ENCODE measurements around the gene APP. TPM values are rescaled to one million over a fixed set of nuclear protein-coding genes. Genes with fewer than 3 reads are reported as not detected.
A peak's percentile ranks its signal among the peaks of the same experiment; 100 is the strongest.

Gene APP
- total and polyA plus RNA-seq, 4 experiments from 2014 or later: 4.9 to 57.9 (median 34.2) TPM

DNA sequence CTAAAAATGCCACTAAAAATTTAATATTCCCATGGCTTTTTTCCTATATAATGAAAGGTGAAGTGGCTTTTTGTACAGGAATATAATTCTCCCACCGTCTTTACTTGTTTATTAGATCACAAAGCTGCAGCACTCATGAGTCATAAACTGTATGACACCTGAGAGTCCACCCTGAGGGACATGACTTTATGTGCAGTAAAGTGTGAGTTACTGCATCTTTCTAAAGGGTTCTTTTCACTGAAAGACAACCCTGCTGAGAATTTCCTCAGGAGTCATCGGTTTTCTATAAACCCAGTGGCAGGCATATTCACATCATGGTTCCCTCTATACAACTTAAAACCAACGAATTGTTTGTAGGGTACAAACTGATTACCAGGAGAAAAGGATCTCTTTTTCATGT is 77.4 kb downstream of the APP start:
- no peak for DNase-seq
- peaks cover 10 to 23% of the 10 kb centered on the region in 2 donors for H3K36me3 Mint-ChIP-seq
- H3K27me3 Mint-ChIP-seq: no peaks in the 10 kb centered on the region
- H3K27ac Mint-ChIP-seq: no peak overlapping the region
- intact Hi-C loops (cut with micrococcal nuclease): no loop called here
- Histone ChIP-seq H3K27ac (ENCODE audit: low read depth, low read length) (no peak overlapping the region), H3K4me3 (ENCODE audit: low read length in 2 of 2) (no peak overlapping the region), H3K27me3 (ENCODE audit: insufficient read depth, low read length) (no peaks in the 10 kb centered on the region), H3K4me1 (ENCODE audit: insufficient read depth, low read length) (no peaks in the 10 kb centered on the region), H3K9me3 (ENCODE audit: control insufficient read depth in 1 of 2, low read length in 2 of 2) (no peaks in the 10 kb centered on the region), H3K36me3 (ENCODE audit: insufficient read depth, low read length) (no peaks in the 10 kb centered on the region)
- peaks cover 0 to 4% (median 0%) of the 10 kb centered on the region in 8 donors for H3K9me3 Mint-ChIP-seq
- ChIA-PET POLR2A (ENCODE audit: partially characterized antibody) (no interaction called here), CTCF (ENCODE audit: partially characterized antibody) (no interaction called here)
- peaks cover 0 to 6% (median 3%) of the 10 kb centered on the region in 4 donors for H3K4me1 Mint-ChIP-seq
- H3K4me3 Mint-ChIP-seq: no peak overlapping the region

DNA sequence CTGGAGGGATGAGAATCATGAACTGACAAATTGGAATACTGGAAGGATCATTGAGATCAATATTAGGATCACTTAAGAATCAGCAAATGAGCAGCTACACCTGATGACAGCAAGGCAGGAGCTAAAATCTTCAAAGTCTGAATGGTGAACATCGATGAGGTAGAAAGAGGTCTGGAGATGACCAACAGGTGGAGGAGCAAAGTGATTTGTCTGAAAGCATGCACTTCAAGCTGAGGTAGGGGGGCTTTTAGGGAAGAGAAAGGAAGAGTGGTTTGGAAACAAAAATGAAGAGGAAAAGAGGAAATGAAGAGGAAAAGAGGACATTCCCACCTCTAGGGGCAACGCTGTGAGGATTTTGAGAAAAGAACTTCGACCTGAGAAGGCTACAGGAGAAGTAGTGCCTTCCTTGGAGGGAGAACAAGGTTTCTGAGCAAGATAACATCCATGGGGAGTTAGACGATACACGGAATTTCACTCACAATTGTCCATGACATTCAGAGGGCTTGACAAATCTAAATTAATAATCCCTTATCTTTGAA is 79.0 kb downstream of the APP start:
- POLR2A ChIA-PET (ENCODE audit: partially characterized antibody): no interaction called here
- Histone ChIP-seq H3K27me3 (ENCODE audit: insufficient read depth, low read length) (no peaks in the 10 kb centered on the region), H3K27ac (ENCODE audit: low read depth, low read length) (no peak overlapping the region), H3K4me1 (ENCODE audit: insufficient read depth, low read length) (no peaks in the 10 kb centered on the region), H3K36me3 (ENCODE audit: insufficient read depth, low read length) (no peaks in the 10 kb centered on the region), H3K4me3 (ENCODE audit: low read length in 2 of 2) (no peak overlapping the region), H3K9me3 (ENCODE audit: control insufficient read depth in 1 of 2, low read length in 2 of 2) (no peaks in the 10 kb centered on the region)
- H3K36me3 Mint-ChIP-seq: peaks cover 12 to 25% of the 10 kb centered on the region in 2 donors
- H3K4me1 Mint-ChIP-seq: peaks cover 0 to 8% (median 5%) of the 10 kb centered on the region in 4 donors
- H3K27ac Mint-ChIP-seq: no peak overlapping the region
- H3K9me3 Mint-ChIP-seq: peaks cover 0 to 4% (median 0%) of the 10 kb centered on the region in 8 donors
- H3K27me3 Mint-ChIP-seq: no peaks in the 10 kb centered on the region
- intact Hi-C loops (cut with micrococcal nuclease): no loop called here
- no peak overlapping the region for H3K4me3 Mint-ChIP-seq
- no peak for DNase-seq
- CTCF ChIA-PET (ENCODE audit: partially characterized antibody): no interaction called here

- Mint-ChIP-seq H3K4me1 (peaks cover 0 to 9% (median 5%) of the 10 kb centered on the region in 4 donors), H3K9me3 (peaks cover 0 to 2% (median 0%) of the 10 kb centered on the region in 8 donors), H3K27me3 (no peaks in the 10 kb centered on the region), H3K36me3 (peaks cover 12 to 25% of the 10 kb centered on the region in 2 donors), H3K4me3 (no peak overlapping the region), H3K27ac (no peak overlapping the region)
- H3K27me3 ChIP-seq (ENCODE audit: insufficient read depth, low read length): no peaks in the 10 kb centered on the region
- POLR2A ChIA-PET (ENCODE audit: partially characterized antibody): no interaction called here
- H3K4me3 ChIP-seq (ENCODE audit: low read length in 2 of 2): no peak overlapping the region
- intact Hi-C loops (cut with micrococcal nuclease): no loop called here
- H3K9me3 ChIP-seq (ENCODE audit: control insufficient read depth in 1 of 2, low read length in 2 of 2): no peaks in the 10 kb centered on the region
- CTCF ChIA-PET (ENCODE audit: partially characterized antibody): no interaction called here
- H3K36me3 ChIP-seq (ENCODE audit: insufficient read depth, low read length): no peaks in the 10 kb centered on the region
- H3K4me1 ChIP-seq (ENCODE audit: insufficient read depth, low read length): no peaks in the 10 kb centered on the region
- no peak overlapping the region for H3K27ac ChIP-seq (ENCODE audit: low read depth, low read length)
- DNase-seq: no peak
These were observed 80.8 kb downstream of the APP start for GRCh38 chr21:26089730-26090129.

GRCh38 chr21:26087223-26087918 is 83.2 kb downstream of the APP start:
- intact Hi-C loops (cut with micrococcal nuclease): no loop called here
- Mint-ChIP-seq H3K27ac (no peak overlapping the region), H3K4me3 (no peak overlapping the region), H3K4me1 (peaks cover 6 to 14% (median 14%) of the 10 kb centered on the region in 4 donors), H3K27me3 (no peaks in the 10 kb centered on the region), H3K9me3 (peaks cover 0 to 2% (median 0%) of the 10 kb centered on the region in 8 donors), H3K36me3 (peaks cover 12 to 28% of the 10 kb centered on the region in 2 donors)
- no peak for DNase-seq
- POLR2A ChIA-PET (ENCODE audit: partially characterized antibody): no interaction called here
- H3K36me3 ChIP-seq (ENCODE audit: insufficient read depth, low read length): no peaks in the 10 kb centered on the region
- CTCF ChIA-PET (ENCODE audit: partially characterized antibody): no interaction called here
- no peaks in the 10 kb centered on the region for H3K27me3 ChIP-seq (ENCODE audit: insufficient read depth, low read length)
- no peak overlapping the region for H3K4me3 ChIP-seq (ENCODE audit: low read length in 2 of 2)
- H3K9me3 ChIP-seq (ENCODE audit: control insufficient read depth in 1 of 2, low read length in 2 of 2): no peaks in the 10 kb centered on the region
- peaks cover 6% of the 10 kb centered on the region for H3K4me1 ChIP-seq (ENCODE audit: insufficient read depth, low read length)
- H3K27ac ChIP-seq (ENCODE audit: low read depth, low read length): no peak overlapping the region

GRCh38 chr21:26085882-26086281 is 84.7 kb downstream of the APP start:
- Histone ChIP-seq H3K9me3 (ENCODE audit: control insufficient read depth in 1 of 2, low read length in 2 of 2) (no peaks in the 10 kb centered on the region), H3K27ac (ENCODE audit: low read depth, low read length) (no peak overlapping the region), H3K27me3 (ENCODE audit: insufficient read depth, low read length) (no peaks in the 10 kb centered on the region), H3K36me3 (ENCODE audit: insufficient read depth, low read length) (no peaks in the 10 kb centered on the region), H3K4me1 (ENCODE audit: insufficient read depth, low read length) (peaks cover 6% of the 10 kb centered on the region), H3K4me3 (ENCODE audit: low read length in 2 of 2) (no peak overlapping the region)
- Mint-ChIP-seq H3K4me1 (peaks cover 6 to 14% (median 12%) of the 10 kb centered on the region in 4 donors), H3K4me3 (no peak overlapping the region), H3K27ac (no peak overlapping the region), H3K9me3 (peaks cover 0 to 2% (median 0%) of the 10 kb centered on the region in 8 donors), H3K36me3 (peaks cover 12 to 21% of the 10 kb centered on the region in 2 donors), H3K27me3 (no peaks in the 10 kb centered on the region)
- DNase-seq: no peak
- intact Hi-C loops (cut with micrococcal nuclease): no loop called here
- ChIA-PET POLR2A (ENCODE audit: partially characterized antibody) (no interaction called here), CTCF (ENCODE audit: partially characterized antibody) (no interaction called here)

DNA sequence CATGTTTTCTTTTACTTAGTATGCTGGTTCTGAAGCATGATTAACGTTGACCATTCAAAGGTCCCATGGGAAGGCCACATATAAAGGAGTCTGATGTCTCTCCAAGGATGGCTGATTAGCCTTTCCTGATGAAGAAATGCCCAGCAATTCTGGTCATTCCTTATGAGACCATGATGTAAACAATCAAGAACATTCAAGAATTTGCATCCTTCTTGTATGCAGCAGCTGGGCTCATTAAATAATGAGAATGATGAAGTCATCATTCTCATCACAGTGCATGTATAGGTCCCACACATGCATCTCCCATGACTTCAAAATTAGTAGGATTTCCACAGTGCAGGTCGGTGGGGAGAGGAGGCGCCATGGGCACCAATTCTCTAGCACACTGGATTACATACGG is 85.4 kb downstream of the APP start:
- DNase-seq: no peak
- no peak overlapping the region for H3K27ac Mint-ChIP-seq
- H3K27me3 ChIP-seq (ENCODE audit: insufficient read depth, low read length): no peaks in the 10 kb centered on the region
- H3K4me3 Mint-ChIP-seq: no peak overlapping the region
- peaks cover 9 to 19% of the 10 kb centered on the region in 2 donors for H3K36me3 Mint-ChIP-seq
- no peaks in the 10 kb centered on the region for H3K36me3 ChIP-seq (ENCODE audit: insufficient read depth, low read length)
- H3K4me1 ChIP-seq (ENCODE audit: insufficient read depth, low read length): peaks cover 6% of the 10 kb centered on the region
- intact Hi-C loops (cut with micrococcal nuclease): no loop called here
- H3K9me3 Mint-ChIP-seq: peaks cover 0 to 2% (median 0%) of the 10 kb centered on the region in 8 donors
- H3K27me3 Mint-ChIP-seq: no peaks in the 10 kb centered on the region
- CTCF ChIA-PET (ENCODE audit: partially characterized antibody): no interaction called here
- no peaks in the 10 kb centered on the region for H3K9me3 ChIP-seq (ENCODE audit: control insufficient read depth in 1 of 2, low read length in 2 of 2)
- H3K27ac ChIP-seq (ENCODE audit: low read depth, low read length): no peak overlapping the region
- POLR2A ChIA-PET (ENCODE audit: partially characterized antibody): no interaction called here
- no peak overlapping the region for H3K4me3 ChIP-seq (ENCODE audit: low read length in 2 of 2)
- peaks cover 6 to 14% (median 12%) of the 10 kb centered on the region in 4 donors for H3K4me1 Mint-ChIP-seq

DNA sequence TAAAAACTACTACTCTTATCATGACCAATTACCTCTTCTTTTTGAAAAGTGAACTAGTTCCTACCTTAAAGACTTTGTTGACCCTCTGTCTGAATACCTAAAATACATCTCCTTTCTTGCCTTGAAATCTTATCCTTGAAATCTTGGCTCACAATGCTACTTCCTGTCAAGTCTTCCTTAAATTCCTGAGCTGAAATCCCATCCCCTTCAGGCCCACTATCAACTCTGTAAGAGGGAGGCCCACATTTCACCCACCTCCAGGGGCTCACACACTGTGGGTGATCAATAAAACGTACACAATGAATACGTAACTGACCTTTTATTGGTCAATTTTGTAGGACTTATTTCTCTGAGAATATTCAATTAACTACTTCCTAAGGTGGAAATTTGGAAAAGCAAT is 88.0 kb downstream of the APP start:
- POLR2A ChIA-PET (ENCODE audit: partially characterized antibody): no interaction called here
- no peaks in the 10 kb centered on the region for H3K27me3 ChIP-seq (ENCODE audit: insufficient read depth, low read length)
- CTCF ChIA-PET (ENCODE audit: partially characterized antibody): no interaction called here

More for the DNA sequence above, 88.0 kb downstream of the APP start:
- Histone ChIP-seq H3K9me3 (ENCODE audit: control insufficient read depth in 1 of 2, low read length in 2 of 2) (no peaks in the 10 kb centered on the region), H3K27ac (ENCODE audit: low read depth, low read length) (no peak overlapping the region), H3K4me1 (ENCODE audit: insufficient read depth, low read length) (peaks cover 6% of the 10 kb centered on the region), H3K36me3 (ENCODE audit: insufficient read depth, low read length) (no peaks in the 10 kb centered on the region), H3K4me3 (ENCODE audit: low read length in 2 of 2) (no peak overlapping the region)
- no peak overlapping the region for H3K4me3 Mint-ChIP-seq
- peaks cover 6 to 12% (median 8%) of the 10 kb centered on the region in 4 donors for H3K4me1 Mint-ChIP-seq
- H3K27ac Mint-ChIP-seq: peak overlapping the region in 1 of 7 donors; percentile 43
- H3K36me3 Mint-ChIP-seq: peaks cover 0 to 6% of the 10 kb centered on the region in 2 donors
- DNase-seq: no peak
- no peaks in the 10 kb centered on the region for H3K27me3 Mint-ChIP-seq
- intact Hi-C loops (cut with micrococcal nuclease): no loop called here
- H3K9me3 Mint-ChIP-seq: peaks cover 0 to 2% (median 0%) of the 10 kb centered on the region in 8 donors
